H1 (cell line): ENCODE results near the gene SLC22A31. TPM values are rescaled to one million over a fixed set of nuclear protein-coding genes. Genes with fewer than 3 reads are reported as not detected.
A peak's percentile ranks its signal among the peaks of the same experiment; 100 is the strongest.

ENCODE experiments used
- CBX8 ChIP-seq: fragments of 300-800, 300-1000 bp; sonication (generic); IDR thresholded peaks from 2 replicates; pipeline ENCODE4 v1.7.1; 2016; ENCODE audit warnings: low read depth, low read length, borderline replicate concordance
- CHD1 ChIP-seq: IDR thresholded peaks from 2 replicates; pipeline ENCODE4 v1.6.1; 2012; ENCODE audit warnings: low read depth, low read length, improper control_type of control experiment
- KDM5A ChIP-seq: fragments of 200-600 bp; IDR thresholded peaks from 2 replicates; pipeline ENCODE4 v1.7.1; 2012; ENCODE audit warnings: mild to moderate bottlenecking, low read length, inconsistent platforms, mixed read lengths
- PHF8 ChIP-seq: fragments of 200-600 bp; sonication (generic); conservative IDR thresholded peaks from 2 replicates; pipeline ENCODE4 v1.7.1; 2012; ENCODE audit warnings: low read depth, mild to moderate bottlenecking, inconsistent platforms, low read length, moderate library complexity
- POLR2A ChIP-seq, 2 experiments: IDR thresholded peaks; 1 replicate in 1 of 2; 2 replicates in 1 of 2; pipeline ENCODE4 v1.6.1; 2011; ENCODE audit warnings: low read depth in 2 of 2, low read length in 2 of 2, mild to moderate bottlenecking in 2 of 2; ENCODE audit errors: control extremely low read depth in 1 of 2
- POLR2AphosphoS5 ChIP-seq: IDR thresholded peaks from 2 replicates; pipeline ENCODE4 v1.6.1; 2011; ENCODE audit warnings: low read depth, low read length
- TAF7 ChIP-seq: optimal IDR thresholded peaks from 2 replicates; pipeline ENCODE3; 2011; ENCODE audit warnings: low read depth, mild to moderate bottlenecking, inconsistent platforms, low read length, moderate library complexity, borderline replicate concordance
- polyA plus RNA-seq, 7 experiments: library from polyadenylated mRNA; depleted of rRNA in 3 of 7; stranded (reverse) in 5 of 7; unstranded in 2 of 7; fragments of >200 nt in 5 of 7; fragments of 200-250 nt in 2 of 7; gene quantifications; 1 replicate in 5 of 7; 2 replicates in 1 of 7; 4 replicates in 1 of 7; pipeline versions ENCODE4 v1.2.1 to v1.2.3, GENCODE V29; 2011 to 2013; ENCODE audit warnings: missing spikeins in 2 of 7, mixed read lengths in 2 of 7
- total RNA-seq: library from RNA; stranded (reverse); fragmentation: NEBNext Ultra II Directional; extraction: Animal tissue kit (Norgen Biotek cat#: 25700); gene quantifications from 2 replicates; pipeline ENCODE4 v1.2.1, GENCODE V29; 2021
- TF ChIP-seq, protein P1 (sequence below): fragments of 300-600 bp; sonication (generic); IDR thresholded peaks from 2 replicates; pipeline ENCODE4 v1.7.1; 2012; ENCODE audit warnings: low read length, moderate library complexity, mild to moderate bottlenecking, inconsistent platforms; ENCODE audit not compliant: insufficient replicate concordance
- TF ChIP-seq, protein P2 (sequence below): IDR thresholded peaks from 2 replicates; pipeline ENCODE4 v1.6.1; 2011; ENCODE audit warnings: low read depth, mild to moderate bottlenecking, low read length; ENCODE audit not compliant: insufficient read depth

Gene SLC22A31
- total and polyA plus RNA-seq, 2 of the 8 experiments (the other 6 are each of a cell fraction or from before 2014, with no cell fraction given): 7.7 to 10.6 TPM

DNA sequence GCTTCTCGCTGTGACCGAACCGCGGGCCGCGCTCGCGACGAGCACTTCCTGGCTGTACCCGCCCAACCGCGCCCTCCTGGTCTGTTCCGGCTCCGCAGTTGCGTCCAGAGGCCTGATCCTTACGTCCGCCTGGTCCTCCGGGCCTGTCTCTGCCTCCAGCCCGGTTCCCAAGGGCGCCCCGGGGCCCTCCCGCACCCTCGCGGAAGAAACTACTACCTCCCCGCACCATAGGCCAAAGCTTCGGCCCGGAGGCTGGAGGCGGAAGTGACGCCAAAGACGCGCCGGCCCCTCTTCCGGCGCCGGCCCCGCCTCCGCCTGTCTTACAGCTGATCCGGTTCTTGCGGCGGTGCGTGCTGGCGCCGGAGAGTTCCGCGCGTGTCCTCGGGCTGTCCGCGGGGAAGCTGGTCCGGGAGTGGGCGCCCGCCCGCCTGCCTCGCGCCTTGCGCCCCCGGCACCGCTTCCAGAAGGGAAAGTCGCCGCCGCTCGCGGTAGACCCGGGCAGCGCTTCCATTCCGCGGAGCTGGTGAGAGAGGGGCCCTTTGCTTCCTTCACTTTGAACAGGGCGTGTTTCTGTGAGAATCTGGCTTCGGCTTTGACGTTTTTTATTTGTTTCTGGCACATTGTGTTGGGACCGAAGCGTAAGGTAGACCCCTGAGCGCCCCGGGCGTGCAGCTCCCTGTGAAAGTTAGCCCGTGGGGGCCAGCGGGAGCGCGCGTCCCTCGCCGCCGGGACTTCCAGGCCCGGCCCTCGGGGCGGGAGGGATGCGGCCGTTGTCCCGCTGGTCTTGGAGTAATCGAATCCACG is 17.3 kb upstream of the SLC22A31 start, which contains the start of gene ZNF778 (continued):
- TF ChIP-seq, protein P1, sequence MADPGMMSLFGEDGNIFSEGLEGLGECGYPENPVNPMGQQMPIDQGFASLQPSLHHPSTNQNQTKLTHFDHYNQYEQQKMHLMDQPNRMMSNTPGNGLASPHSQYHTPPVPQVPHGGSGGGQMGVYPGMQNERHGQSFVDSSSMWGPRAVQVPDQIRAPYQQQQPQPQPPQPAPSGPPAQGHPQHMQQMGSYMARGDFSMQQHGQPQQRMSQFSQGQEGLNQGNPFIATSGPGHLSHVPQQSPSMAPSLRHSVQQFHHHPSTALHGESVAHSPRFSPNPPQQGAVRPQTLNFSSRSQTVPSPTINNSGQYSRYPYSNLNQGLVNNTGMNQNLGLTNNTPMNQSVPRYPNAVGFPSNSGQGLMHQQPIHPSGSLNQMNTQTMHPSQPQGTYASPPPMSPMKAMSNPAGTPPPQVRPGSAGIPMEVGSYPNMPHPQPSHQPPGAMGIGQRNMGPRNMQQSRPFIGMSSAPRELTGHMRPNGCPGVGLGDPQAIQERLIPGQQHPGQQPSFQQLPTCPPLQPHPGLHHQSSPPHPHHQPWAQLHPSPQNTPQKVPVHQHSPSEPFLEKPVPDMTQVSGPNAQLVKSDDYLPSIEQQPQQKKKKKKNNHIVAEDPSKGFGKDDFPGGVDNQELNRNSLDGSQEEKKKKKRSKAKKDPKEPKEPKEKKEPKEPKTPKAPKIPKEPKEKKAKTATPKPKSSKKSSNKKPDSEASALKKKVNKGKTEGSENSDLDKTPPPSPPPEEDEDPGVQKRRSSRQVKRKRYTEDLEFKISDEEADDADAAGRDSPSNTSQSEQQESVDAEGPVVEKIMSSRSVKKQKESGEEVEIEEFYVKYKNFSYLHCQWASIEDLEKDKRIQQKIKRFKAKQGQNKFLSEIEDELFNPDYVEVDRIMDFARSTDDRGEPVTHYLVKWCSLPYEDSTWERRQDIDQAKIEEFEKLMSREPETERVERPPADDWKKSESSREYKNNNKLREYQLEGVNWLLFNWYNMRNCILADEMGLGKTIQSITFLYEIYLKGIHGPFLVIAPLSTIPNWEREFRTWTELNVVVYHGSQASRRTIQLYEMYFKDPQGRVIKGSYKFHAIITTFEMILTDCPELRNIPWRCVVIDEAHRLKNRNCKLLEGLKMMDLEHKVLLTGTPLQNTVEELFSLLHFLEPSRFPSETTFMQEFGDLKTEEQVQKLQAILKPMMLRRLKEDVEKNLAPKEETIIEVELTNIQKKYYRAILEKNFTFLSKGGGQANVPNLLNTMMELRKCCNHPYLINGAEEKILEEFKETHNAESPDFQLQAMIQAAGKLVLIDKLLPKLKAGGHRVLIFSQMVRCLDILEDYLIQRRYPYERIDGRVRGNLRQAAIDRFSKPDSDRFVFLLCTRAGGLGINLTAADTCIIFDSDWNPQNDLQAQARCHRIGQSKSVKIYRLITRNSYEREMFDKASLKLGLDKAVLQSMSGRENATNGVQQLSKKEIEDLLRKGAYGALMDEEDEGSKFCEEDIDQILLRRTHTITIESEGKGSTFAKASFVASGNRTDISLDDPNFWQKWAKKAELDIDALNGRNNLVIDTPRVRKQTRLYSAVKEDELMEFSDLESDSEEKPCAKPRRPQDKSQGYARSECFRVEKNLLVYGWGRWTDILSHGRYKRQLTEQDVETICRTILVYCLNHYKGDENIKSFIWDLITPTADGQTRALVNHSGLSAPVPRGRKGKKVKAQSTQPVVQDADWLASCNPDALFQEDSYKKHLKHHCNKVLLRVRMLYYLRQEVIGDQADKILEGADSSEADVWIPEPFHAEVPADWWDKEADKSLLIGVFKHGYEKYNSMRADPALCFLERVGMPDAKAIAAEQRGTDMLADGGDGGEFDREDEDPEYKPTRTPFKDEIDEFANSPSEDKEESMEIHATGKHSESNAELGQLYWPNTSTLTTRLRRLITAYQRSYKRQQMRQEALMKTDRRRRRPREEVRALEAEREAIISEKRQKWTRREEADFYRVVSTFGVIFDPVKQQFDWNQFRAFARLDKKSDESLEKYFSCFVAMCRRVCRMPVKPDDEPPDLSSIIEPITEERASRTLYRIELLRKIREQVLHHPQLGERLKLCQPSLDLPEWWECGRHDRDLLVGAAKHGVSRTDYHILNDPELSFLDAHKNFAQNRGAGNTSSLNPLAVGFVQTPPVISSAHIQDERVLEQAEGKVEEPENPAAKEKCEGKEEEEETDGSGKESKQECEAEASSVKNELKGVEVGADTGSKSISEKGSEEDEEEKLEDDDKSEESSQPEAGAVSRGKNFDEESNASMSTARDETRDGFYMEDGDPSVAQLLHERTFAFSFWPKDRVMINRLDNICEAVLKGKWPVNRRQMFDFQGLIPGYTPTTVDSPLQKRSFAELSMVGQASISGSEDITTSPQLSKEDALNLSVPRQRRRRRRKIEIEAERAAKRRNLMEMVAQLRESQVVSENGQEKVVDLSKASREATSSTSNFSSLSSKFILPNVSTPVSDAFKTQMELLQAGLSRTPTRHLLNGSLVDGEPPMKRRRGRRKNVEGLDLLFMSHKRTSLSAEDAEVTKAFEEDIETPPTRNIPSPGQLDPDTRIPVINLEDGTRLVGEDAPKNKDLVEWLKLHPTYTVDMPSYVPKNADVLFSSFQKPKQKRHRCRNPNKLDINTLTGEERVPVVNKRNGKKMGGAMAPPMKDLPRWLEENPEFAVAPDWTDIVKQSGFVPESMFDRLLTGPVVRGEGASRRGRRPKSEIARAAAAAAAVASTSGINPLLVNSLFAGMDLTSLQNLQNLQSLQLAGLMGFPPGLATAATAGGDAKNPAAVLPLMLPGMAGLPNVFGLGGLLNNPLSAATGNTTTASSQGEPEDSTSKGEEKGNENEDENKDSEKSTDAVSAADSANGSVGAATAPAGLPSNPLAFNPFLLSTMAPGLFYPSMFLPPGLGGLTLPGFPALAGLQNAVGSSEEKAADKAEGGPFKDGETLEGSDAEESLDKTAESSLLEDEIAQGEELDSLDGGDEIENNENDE: no peak
- TF ChIP-seq POLR2AphosphoS5 (peak; percentile 34; the same call in 1 of the 2 replicates), TAF7 (peak; percentile 70), POLR2A (IDR thresholded peaks at IDR 0.05; ENCODE audit: control extremely low read depth in 1 of 2, low read depth in 2 of 2, low read length in 2 of 2) (peak in 1 of 2 experiments; percentile 83; a peak in 2 of 3 replicates), CBX8 (no peak), KDM5A (peak; percentile 83), CHD1 (no peak), PHF8 (peak; percentile 91)
- TF ChIP-seq, protein P2, sequence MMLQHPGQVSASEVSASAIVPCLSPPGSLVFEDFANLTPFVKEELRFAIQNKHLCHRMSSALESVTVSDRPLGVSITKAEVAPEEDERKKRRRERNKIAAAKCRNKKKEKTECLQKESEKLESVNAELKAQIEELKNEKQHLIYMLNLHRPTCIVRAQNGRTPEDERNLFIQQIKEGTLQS: peak; percentile 62; the same call in 1 of the 2 replicates
